Lower leg skin (tissue), 4 donors: ENCODE data around the gene EMILIN3. TPM values are rescaled to one million over a fixed set of nuclear protein-coding genes. Genes with fewer than 3 reads are reported as not detected.

Source experiments
- DNase-seq, 2 donors: peaks; one replicate each; pipeline ENCODE4 v3.0.0-alpha.2; 2019; ENCODE audit warnings: low spot score in 2 of 2
- H3K4me3 ChIP-seq: fragments of 200-600 bp; sonication (generic); 2 replicates; pipeline ENCODE4 v1.5.1; 2017; ENCODE audit warnings: mild to moderate bottlenecking, low read depth; ENCODE audit not compliant: poor library complexity, severe bottlenecking
- CTCF ChIP-seq, 3 donors: fragments of 450-650 bp; IDR thresholded peaks; one replicate each; pipeline ENCODE4 v1.5.1; 2016; ENCODE audit warnings: antibody characterized with exemption in 3 of 3, mild to moderate bottlenecking in 3 of 3, moderate library complexity in 2 of 3
- POLR2A ChIP-seq, 2 donors: fragments of 450-650 bp; IDR thresholded peaks; one replicate each; pipeline ENCODE4 v1.6.1; 2016 to 2017; ENCODE audit warnings: antibody characterized with exemption in 2 of 2, mild to moderate bottlenecking in 1 of 2, moderate library complexity in 1 of 2
- WGBS, 2 donors: methylation state at CpG; one replicate each; pipeline ENCODE4 v1.1.5; 2018; 5-methylcytosine and 5-hydroxymethylcytosine counted together
- intact Hi-C: fragments of 100-400 bp; cut with DNase I; formaldehyde crosslinking; loops from one replicate; pipeline ENCODE4 v1.15.0; 2023; ENCODE audit warnings: low total_unique reads
- total RNA-seq, 4 donors: library from RNA; depleted of rRNA; stranded (reverse); fragments of >200 nt; gene quantifications; one replicate each; pipeline ENCODE4 v1.1.0, GENCODE V29; 2016

Gene EMILIN3
- total RNA-seq, 4 donors from 2014 or later: 1.0 to 7.8 (median 5.0) TPM

GRCh38 chr20:41376349-41376748 is 9.7 kb upstream of the EMILIN3 start:
- DNase-seq: no peak
- TF ChIP-seq CTCF (IDR thresholded peaks at IDR 0.05): no peak
- no peak for TF ChIP-seq POLR2A (IDR thresholded peaks at IDR 0.05)
- intact Hi-C loops: no loop called here
- whole genome bisulfite sequencing, 2 donors: 86 to 90% methylated on average over 5 of the region's 5 CpGs
- no peak overlapping the region for H3K4me3 ChIP-seq

GRCh38 chr20:41375846-41376245 is 9.2 kb upstream of the EMILIN3 start:
- WGBS, 2 donors: 85 to 95% methylated on average over 9 of the region's 9 CpGs
- H3K4me3 ChIP-seq: no peak overlapping the region
- no peak for TF ChIP-seq CTCF (IDR thresholded peaks at IDR 0.05)
- no peak for TF ChIP-seq POLR2A (IDR thresholded peaks at IDR 0.05)
- DNase-seq: no peak
- intact Hi-C loops: no loop called here

GRCh38 chr20:41373931-41374920 is 7.6 kb upstream of the EMILIN3 start:
- intact Hi-C loops: no loop called here
- no peak overlapping the region for H3K4me3 ChIP-seq
- TF ChIP-seq CTCF (IDR thresholded peaks at IDR 0.05): no peak
- no peak for TF ChIP-seq POLR2A (IDR thresholded peaks at IDR 0.05)
- WGBS, 2 donors: 87 to 90% methylated on average over 9 of the region's 9 CpGs
- DNase-seq: no peak

- TF ChIP-seq POLR2A (IDR thresholded peaks at IDR 0.05): no peak
- no peak for TF ChIP-seq CTCF (IDR thresholded peaks at IDR 0.05)
- 60 to 62% methylated on average over 11 of the region's 11 CpGs for WGBS, 2 donors
- intact Hi-C loops: no loop called here
- no peak for DNase-seq
- no peak overlapping the region for H3K4me3 ChIP-seq
Observed at GRCh38 chr20:41373251-41373783, 6.7 kb upstream of the EMILIN3 start.

GRCh38 chr20:41371371-41371770 is 4.8 kb upstream of the EMILIN3 start:
- intact Hi-C loops: no loop called here
- WGBS, 2 donors: 83 to 85% methylated on average over 4 of the region's 4 CpGs
- DNase-seq: no peak
- no peak overlapping the region for H3K4me3 ChIP-seq
- TF ChIP-seq POLR2A (IDR thresholded peaks at IDR 0.05) (no peak), CTCF (IDR thresholded peaks at IDR 0.05) (no peak)
